Stimulated activated CD8-positive, alpha-beta memory T cell treated with anti-CD3 and anti-CD28 coated beads, Interleukin-12 subunit alpha, Interleukin-12 subunit beta, amount 100 ng/mL, for 24 hours (primary cell): ENCODE data around the gene SETBP1.

Source experiments
- DNase-seq: peaks from one replicate; pipeline ENCODE4 v3.0.0-alpha.2; 2020; ENCODE audit errors: extremely low read depth

The SETBP1 gene

DNA sequence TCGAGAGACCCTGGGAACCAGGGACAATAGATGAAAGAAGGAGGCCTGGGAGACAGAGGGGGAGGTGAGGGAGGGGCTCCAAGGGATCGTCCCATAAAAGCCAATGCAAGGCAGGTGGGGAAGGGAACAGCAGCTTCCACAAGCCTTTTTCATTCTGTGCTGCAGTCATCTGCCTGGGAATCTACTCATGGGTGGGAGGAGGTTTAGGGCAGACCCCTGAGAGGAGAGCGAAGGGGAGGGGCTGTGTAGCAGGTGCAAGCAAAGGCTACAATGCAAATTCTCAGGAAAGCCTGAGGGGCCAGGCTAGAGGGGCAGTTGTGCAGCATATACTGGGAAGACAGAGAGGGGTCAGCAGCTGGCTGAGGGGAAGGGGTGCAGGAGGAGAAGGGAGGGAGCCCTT lies 135.4 kb downstream of the SETBP1 start:
- DNase-seq, result no peak

DNA sequence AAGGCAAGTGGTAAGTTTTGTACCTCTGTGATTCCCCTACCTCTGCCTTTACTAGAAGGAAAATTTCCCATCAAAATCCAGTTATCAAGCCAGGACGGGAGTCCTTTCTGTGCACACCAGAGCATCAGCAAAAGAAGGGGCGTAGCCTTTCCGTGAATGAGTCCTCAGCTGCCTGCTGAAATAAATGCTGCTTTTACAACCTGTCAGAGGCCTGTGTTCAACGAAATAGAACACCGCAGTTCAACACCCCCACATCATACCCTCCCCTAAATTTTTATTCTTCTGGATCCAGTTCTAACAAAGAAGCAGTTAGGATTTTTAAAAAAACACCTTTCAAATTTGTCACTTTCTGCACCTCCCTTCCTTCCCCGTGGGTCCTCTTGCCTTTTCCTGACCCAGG lies 135.8 kb downstream of the SETBP1 start:
- no peak for DNase-seq

DNA sequence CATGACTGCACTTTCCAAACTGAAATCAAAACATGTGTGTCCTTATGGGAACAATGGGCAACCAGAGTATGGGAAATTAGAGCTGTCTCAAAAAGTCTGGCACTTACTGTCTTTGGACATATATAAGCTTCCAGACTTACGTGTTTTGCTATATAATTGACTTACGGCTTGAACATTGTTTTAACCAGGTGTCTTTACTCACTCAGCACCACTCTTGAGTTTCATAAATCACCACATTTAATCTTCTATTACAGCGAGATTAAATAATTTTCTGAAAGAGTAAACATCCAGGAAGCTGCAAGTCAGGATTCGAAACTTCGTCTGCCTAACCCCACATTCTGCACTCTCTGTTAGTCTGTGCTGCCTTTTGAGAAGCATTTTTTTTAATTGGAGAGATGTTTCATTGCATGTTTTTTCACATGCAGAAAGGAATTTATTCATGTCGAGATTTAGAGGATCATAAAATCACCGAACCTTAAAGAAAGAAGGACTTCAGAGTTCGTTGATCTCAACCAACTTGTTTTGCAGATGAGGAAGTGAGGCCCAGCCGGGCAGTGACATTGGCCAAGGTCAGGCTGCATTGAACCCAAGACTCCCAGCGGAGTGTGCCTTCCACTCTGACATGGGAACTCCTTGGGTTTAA lies 137.3 kb downstream of the SETBP1 start:
- no peak for DNase-seq

GRCh38 chr18:44818668-44819403 lies 138.1 kb downstream of the SETBP1 start:
- DNase-seq, result no peak

DNA sequence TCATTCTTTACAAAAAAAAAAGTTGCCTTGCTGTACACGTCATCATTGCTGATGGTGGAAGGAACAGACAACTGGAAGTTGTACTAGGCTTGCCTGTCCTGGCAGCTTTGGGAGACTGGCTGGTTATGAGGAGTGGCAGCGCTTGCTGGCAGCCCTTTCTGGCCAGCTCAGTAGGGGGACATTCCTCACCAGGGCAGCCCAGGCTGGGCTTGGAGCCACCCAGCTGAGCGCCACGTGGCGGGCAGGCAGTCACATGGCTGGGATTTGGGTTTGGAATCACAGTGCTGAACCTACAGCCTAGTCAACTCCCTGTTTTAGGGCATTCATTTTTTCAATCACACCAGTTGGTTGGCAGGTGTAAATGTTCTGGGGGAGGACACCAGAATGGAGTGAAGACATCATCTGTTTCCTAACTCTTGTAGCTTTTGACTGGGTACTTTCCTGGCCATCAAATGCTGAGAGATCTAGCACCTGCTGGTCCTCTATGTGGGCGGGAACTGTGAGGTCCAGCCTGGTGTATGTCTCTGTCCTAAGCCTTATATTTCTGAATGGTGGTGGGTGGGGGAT lies 139.3 kb downstream of the SETBP1 start:
- DNase-seq, result no peak

- no peak for DNase-seq
Measured at GRCh38 chr18:44821924-44822323, 141.2 kb downstream of the SETBP1 start.

- DNase-seq, result no peak
Measured at GRCh38 chr18:44823286-44823685, 142.6 kb downstream of the SETBP1 start.

DNA sequence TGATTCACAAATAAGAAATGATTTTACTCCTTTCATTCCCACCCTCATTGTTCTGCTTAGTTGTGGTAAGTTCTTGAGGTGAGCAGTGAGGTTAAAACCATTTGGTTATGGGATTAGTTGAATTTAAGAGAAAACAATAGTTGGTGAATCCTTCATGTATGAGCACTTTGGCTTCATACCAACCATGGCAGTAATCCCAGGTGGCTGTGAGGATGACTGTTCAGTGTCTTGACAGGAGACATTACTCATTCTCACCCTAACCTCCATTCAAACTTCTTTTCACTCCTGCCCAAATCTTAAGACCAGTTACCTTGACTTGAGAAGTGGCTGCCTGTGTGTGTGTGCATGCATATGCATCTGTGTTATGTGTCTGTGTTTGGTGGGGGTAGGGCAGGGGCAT lies 143.1 kb downstream of the SETBP1 start:
- DNase-seq, result no peak

GRCh38 chr18:44824884-44825283 lies 144.2 kb downstream of the SETBP1 start:
- no peak for DNase-seq

DNA sequence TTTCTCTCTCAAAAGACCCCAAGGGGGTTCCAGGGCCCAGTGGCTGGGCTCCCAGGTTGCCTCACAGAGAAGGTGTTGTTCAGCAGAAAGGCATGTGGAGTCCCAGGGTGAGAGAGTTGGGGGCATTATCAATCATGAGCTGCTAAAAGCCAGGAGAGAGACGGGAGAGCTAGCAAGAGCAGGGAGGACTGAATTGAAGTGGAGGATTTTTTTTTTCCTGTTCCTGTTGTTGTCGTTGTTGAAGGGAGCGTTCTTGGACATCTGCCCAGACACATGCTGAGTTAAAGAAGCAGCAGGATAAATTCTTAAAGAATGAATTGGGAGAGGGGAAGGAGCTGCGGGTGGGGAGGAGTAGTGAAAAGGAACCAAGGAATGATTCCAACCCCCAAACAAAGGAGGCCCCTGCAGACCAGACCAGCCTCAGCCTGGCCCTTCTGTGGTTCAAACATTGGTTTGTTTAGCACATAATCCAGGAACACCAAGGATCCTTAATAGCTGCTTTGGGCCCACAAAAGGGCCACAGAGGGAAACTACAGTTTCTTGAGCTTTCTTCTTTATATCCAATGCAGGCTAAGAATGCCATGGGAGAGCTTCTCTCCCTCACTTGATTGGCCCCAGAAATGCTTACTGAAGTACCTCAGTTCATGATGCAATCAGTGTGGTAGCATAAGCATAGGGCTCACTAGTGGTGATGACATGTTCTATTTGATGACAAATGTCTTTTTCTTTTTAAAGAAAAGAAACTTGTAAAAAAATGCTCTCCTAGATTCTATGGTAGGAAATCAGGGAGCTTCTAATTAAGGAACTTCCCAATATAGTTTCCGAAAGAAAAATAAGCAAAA lies 146.0 kb downstream of the SETBP1 start:
- no peak for DNase-seq

- DNase-seq, result no peak
Measured at GRCh38 chr18:44828080-44828479, 147.4 kb downstream of the SETBP1 start.

GRCh38 chr18:44830581-44830980 lies 149.9 kb downstream of the SETBP1 start:
- no peak for DNase-seq

DNA sequence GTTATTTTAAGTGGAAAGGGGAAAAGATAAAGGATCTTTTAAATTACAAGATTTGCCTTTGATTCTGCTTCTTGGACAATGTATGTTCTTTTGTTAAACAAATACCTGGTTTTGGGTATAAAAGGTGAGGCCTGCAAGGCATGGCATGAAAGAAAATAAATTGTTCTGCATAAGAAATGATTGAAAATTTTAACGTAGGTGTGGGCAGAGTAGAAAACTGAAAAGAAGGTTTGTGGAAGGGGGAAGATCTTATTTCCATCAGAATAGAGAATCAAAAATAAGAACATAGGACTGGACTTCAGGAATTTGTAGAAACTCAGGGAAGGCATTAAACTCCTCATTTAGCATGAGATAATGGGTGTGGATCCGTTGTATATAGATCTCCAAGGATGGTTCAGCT lies 153.1 kb downstream of the SETBP1 start:
- no peak for DNase-seq

DNA sequence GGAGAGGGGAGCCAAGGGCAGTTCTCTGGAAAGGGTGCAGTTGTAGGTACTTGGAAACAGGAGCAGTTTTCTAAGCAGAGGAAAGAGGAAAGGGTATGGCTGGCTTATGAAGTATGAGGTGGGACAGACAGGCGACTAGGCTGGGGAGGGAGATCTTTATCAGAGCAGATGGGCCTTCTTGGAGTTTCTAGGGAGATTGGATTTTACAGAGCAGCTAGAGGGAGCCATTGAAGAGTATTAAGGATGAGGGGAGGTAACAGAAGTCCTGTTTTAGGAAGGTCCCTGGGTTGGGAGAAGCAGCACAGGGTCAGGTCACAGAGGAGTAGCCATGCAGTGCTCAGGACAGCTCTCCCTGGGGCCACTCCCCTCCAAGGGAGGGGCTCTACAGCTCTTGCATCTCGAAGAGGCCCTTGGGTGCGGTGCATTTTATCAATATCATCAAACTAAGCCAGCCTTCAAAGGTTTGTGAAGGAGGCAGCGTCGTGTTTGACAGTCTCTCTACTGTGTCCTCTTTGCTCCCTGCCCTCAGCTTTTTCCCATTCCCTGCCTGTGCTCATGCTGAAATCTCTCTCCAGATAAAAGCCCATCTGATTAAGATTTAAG lies 154.3 kb downstream of the SETBP1 start:
- no peak for DNase-seq

DNA sequence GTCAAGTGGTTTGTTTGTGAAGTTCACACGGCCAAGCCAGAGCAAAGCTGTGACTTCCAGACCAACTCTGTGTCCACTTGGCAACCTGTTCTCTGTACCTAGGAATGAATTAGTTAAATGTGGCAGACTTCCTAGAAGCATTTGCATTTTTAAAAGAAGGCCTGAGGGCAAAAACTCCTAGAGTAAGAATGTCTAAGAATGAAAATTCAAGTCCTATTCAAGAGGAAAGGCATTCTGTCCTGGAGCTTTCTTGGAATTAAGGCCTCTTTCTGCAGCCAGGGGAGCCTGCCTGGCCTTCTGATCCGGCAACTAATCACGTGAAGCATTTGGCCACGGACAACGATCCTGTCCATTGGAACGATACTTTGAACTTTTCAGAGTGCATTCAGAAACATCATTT lies 155.0 kb downstream of the SETBP1 start:
- no peak for DNase-seq

DNA sequence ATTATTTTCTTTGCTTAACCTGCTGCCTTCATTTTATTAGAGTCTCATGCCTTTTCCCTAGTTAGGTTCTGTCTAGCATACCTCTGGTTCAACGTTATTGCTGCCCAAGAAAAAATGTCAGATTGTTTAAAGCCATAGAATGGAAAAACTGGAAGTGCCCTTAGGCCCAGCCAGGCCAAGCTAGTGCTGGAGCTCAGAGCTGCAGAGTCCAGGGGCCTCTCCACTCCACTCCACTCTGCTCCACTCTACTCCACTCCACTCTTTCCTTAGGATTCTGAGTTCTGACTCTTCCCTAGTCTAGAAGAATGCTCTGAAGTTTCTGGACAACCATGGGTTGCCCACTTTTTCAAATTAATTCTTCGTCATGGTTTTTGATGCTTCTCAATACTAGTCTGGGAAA lies 155.6 kb downstream of the SETBP1 start:
- DNase-seq, result no peak

GRCh38 chr18:44837482-44838180 lies 156.9 kb downstream of the SETBP1 start:
- no peak for DNase-seq

- peak; percentile 39 for DNase-seq
Measured at GRCh38 chr18:44838971-44839666, 158.4 kb downstream of the SETBP1 start.

- no peak for DNase-seq
Measured at GRCh38 chr18:44840058-44840790, 159.5 kb downstream of the SETBP1 start.

DNA sequence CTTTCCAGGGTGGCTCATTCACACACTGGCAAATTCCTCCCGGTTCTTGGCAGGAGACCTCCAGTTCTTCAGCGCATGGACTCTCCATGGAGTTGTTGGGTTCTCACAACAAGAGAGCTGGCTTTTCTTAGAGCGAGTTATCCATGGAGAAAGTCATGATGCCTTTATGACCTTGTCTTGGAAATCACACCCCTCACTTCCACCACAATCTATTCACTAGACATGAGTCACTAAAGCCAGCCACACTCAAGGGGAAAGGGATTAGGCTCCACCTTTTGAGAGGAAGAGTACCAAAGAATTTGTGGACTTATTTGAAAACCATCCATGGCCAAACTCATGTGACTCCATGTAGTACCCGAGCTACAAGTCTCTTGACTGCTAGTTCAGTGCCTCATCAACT lies 160.5 kb downstream of the SETBP1 start:
- DNase-seq, result no peak
